ENCODE data around the gene CD101.
A peak's percentile ranks its signal among the peaks of the same experiment; 100 is the strongest.

The CD101 gene

GRCh38 chr1:116993286-116993685 lies 8.3 kb upstream of the CD101 start:
- WGBS = 98% methylated on average over 4 of the region's 7 CpGs
- no peak overlapping the region for H3K9ac ChIP-seq (ENCODE audit: low read length)
- no peak overlapping the region for H3K23ac ChIP-seq (ENCODE audit: low read length in 2 of 2)
- H3K4ac ChIP-seq (ENCODE audit: low read depth in 1 of 2, low read length in 2 of 2) = no peak overlapping the region
- H3K18ac ChIP-seq (ENCODE audit: low read depth in 1 of 2, low read length in 2 of 2) = no peak overlapping the region
- no peak overlapping the region for H2BK12ac ChIP-seq (ENCODE audit: low read length in 2 of 2)
- no peaks in the 10 kb centered on the region for H3K27me3 ChIP-seq (ENCODE audit: control insufficient read depth in 1 of 2, insufficient read depth in 1 of 2, low read length in 2 of 2)
- no peaks in the 10 kb centered on the region for H3K36me3 ChIP-seq (ENCODE audit: control insufficient read depth in 1 of 2, insufficient read depth in 2 of 2, low read depth in 1 of 2, low read length in 2 of 2)
- no peak overlapping the region for H2BK15ac ChIP-seq (ENCODE audit: low read depth, poor library complexity, severe bottlenecking)
- peaks cover 4% of the 10 kb centered on the region for H3K79me1 ChIP-seq (replicated peaks; ENCODE audit: low read length, poor library complexity, severe bottlenecking)
- no peaks in the 10 kb centered on the region for H3K9me3 ChIP-seq (ENCODE audit: control insufficient read depth, low read length)
- H4K91ac ChIP-seq (ENCODE audit: low read length) = no peak overlapping the region
- no peak for DNase-seq
- no peak overlapping the region for H2BK5ac ChIP-seq (ENCODE audit: low read depth, low read length, poor library complexity, severe bottlenecking)
- no peak overlapping the region for H3K4me3 ChIP-seq (ENCODE audit: insufficient read depth in 1 of 2, low read depth in 1 of 2, low read length in 2 of 2)
- H3K4me2 ChIP-seq (ENCODE audit: low read length, poor library complexity, severe bottlenecking) = no peak overlapping the region
- H2AFZ ChIP-seq (ENCODE audit: low read depth, low read length) = no peak overlapping the region
- H2AK5ac ChIP-seq (ENCODE audit: low read length, severe bottlenecking) = no peak overlapping the region
- H3K14ac ChIP-seq (ENCODE audit: low read length in 2 of 2) = no peak overlapping the region
- H3K27ac ChIP-seq (ENCODE audit: low read length, poor library complexity, severe bottlenecking) = no peak overlapping the region
- no peak overlapping the region for H4K8ac ChIP-seq (ENCODE audit: low read length)
- H2BK120ac ChIP-seq (ENCODE audit: low read depth, low read length) = no peak overlapping the region
- peaks cover 17% of the 10 kb centered on the region for H3K4me1 ChIP-seq (ENCODE audit: control insufficient read depth, insufficient read depth, low read depth, low read length)

- no peak overlapping the region for H3K4me2 ChIP-seq (ENCODE audit: low read length, poor library complexity, severe bottlenecking)
- H3K9ac ChIP-seq (ENCODE audit: low read length) = no peak overlapping the region
- no peak overlapping the region for H3K4me3 ChIP-seq (ENCODE audit: insufficient read depth in 1 of 2, low read depth in 1 of 2, low read length in 2 of 2)
- H3K27me3 ChIP-seq (ENCODE audit: control insufficient read depth in 1 of 2, insufficient read depth in 1 of 2, low read length in 2 of 2) = no peaks in the 10 kb centered on the region
- H3K27ac ChIP-seq (ENCODE audit: low read length, poor library complexity, severe bottlenecking) = no peak overlapping the region
- H3K4ac ChIP-seq (ENCODE audit: low read depth in 1 of 2, low read length in 2 of 2) = no peak overlapping the region
- WGBS = 80% methylated on average over 1 of the region's 2 CpGs
- H3K14ac ChIP-seq (ENCODE audit: low read length in 2 of 2) = no peak overlapping the region
- DNase-seq = no peak
- no peak overlapping the region for H3K18ac ChIP-seq (ENCODE audit: low read depth in 1 of 2, low read length in 2 of 2)
- no peak overlapping the region for H4K8ac ChIP-seq (ENCODE audit: low read length)
- no peak overlapping the region for H2BK5ac ChIP-seq (ENCODE audit: low read depth, low read length, poor library complexity, severe bottlenecking)
- no peak overlapping the region for H2BK15ac ChIP-seq (ENCODE audit: low read depth, poor library complexity, severe bottlenecking)
- peaks cover 4% of the 10 kb centered on the region for H3K79me1 ChIP-seq (replicated peaks; ENCODE audit: low read length, poor library complexity, severe bottlenecking)
- no peak overlapping the region for H2BK12ac ChIP-seq (ENCODE audit: low read length in 2 of 2)
- no peak overlapping the region for H4K91ac ChIP-seq (ENCODE audit: low read length)
- H3K23ac ChIP-seq (ENCODE audit: low read length in 2 of 2) = no peak overlapping the region
- H3K36me3 ChIP-seq (ENCODE audit: control insufficient read depth in 1 of 2, insufficient read depth in 2 of 2, low read depth in 1 of 2, low read length in 2 of 2) = no peaks in the 10 kb centered on the region
- H2AK5ac ChIP-seq (ENCODE audit: low read length, severe bottlenecking) = no peak overlapping the region
- H2BK120ac ChIP-seq (ENCODE audit: low read depth, low read length) = no peak overlapping the region
- no peak overlapping the region for H2AFZ ChIP-seq (ENCODE audit: low read depth, low read length)
- H3K4me1 ChIP-seq (ENCODE audit: control insufficient read depth, insufficient read depth, low read depth, low read length) = peaks cover 10% of the 10 kb centered on the region
- H3K9me3 ChIP-seq (ENCODE audit: control insufficient read depth, low read length) = no peaks in the 10 kb centered on the region
Observed at GRCh38 chr1:116994411-116994810, 7.1 kb upstream of the CD101 start.

- Histone ChIP-seq H2BK12ac (ENCODE audit: low read length in 2 of 2) (no peak overlapping the region), H4K8ac (ENCODE audit: low read length) (no peak overlapping the region), H3K27me3 (ENCODE audit: control insufficient read depth in 1 of 2, insufficient read depth in 1 of 2, low read length in 2 of 2) (no peaks in the 10 kb centered on the region), H3K9me3 (ENCODE audit: control insufficient read depth, low read length) (no peaks in the 10 kb centered on the region), H2BK5ac (ENCODE audit: low read depth, low read length, poor library complexity, severe bottlenecking) (no peak overlapping the region), H4K91ac (ENCODE audit: low read length) (no peak overlapping the region), H3K9ac (ENCODE audit: low read length) (no peak overlapping the region), H2BK15ac (ENCODE audit: low read depth, poor library complexity, severe bottlenecking) (no peak overlapping the region), H3K18ac (ENCODE audit: low read depth in 1 of 2, low read length in 2 of 2) (no peak overlapping the region), H2AK5ac (ENCODE audit: low read length, severe bottlenecking) (no peak overlapping the region), H3K4ac (ENCODE audit: low read depth in 1 of 2, low read length in 2 of 2) (no peak overlapping the region), H3K79me1 (replicated peaks; ENCODE audit: low read length, poor library complexity, severe bottlenecking) (peaks cover 2% of the 10 kb centered on the region), H3K4me1 (ENCODE audit: control insufficient read depth, insufficient read depth, low read depth, low read length) (peaks cover 4% of the 10 kb centered on the region), H3K27ac (ENCODE audit: low read length, poor library complexity, severe bottlenecking) (peak overlapping the region; percentile 95), H3K36me3 (ENCODE audit: control insufficient read depth in 1 of 2, insufficient read depth in 2 of 2, low read depth in 1 of 2, low read length in 2 of 2) (no peaks in the 10 kb centered on the region), H3K4me3 (ENCODE audit: insufficient read depth in 1 of 2, low read depth in 1 of 2, low read length in 2 of 2) (no peak overlapping the region), H3K14ac (ENCODE audit: low read length in 2 of 2) (no peak overlapping the region), H3K23ac (ENCODE audit: low read length in 2 of 2) (no peak overlapping the region), H2AFZ (ENCODE audit: low read depth, low read length) (no peak overlapping the region), H2BK120ac (ENCODE audit: low read depth, low read length) (no peak overlapping the region), H3K4me2 (ENCODE audit: low read length, poor library complexity, severe bottlenecking) (no peak overlapping the region)
- 95% methylated on average over 1 of the region's 1 CpG for WGBS
- no peak for DNase-seq
Observed at GRCh38 chr1:116997066-116997465, 4.5 kb upstream of the CD101 start.

GRCh38 chr1:116997636-116998035 lies 3.9 kb upstream of the CD101 start:
- Histone ChIP-seq H2BK12ac (ENCODE audit: low read length in 2 of 2) (no peak overlapping the region), H3K14ac (ENCODE audit: low read length in 2 of 2) (no peak overlapping the region), H3K23ac (ENCODE audit: low read length in 2 of 2) (no peak overlapping the region), H2AK5ac (ENCODE audit: low read length, severe bottlenecking) (peak overlapping the region; percentile 98), H3K36me3 (ENCODE audit: control insufficient read depth in 1 of 2, insufficient read depth in 2 of 2, low read depth in 1 of 2, low read length in 2 of 2) (no peaks in the 10 kb centered on the region), H3K4me2 (ENCODE audit: low read length, poor library complexity, severe bottlenecking) (no peak overlapping the region), H3K18ac (ENCODE audit: low read depth in 1 of 2, low read length in 2 of 2) (no peak overlapping the region), H2BK5ac (ENCODE audit: low read depth, low read length, poor library complexity, severe bottlenecking) (peak overlapping the region; percentile 75), H3K9me3 (ENCODE audit: control insufficient read depth, low read length) (no peaks in the 10 kb centered on the region), H2BK120ac (ENCODE audit: low read depth, low read length) (no peak overlapping the region), H3K27ac (ENCODE audit: low read length, poor library complexity, severe bottlenecking) (peak overlapping the region; percentile 95), H4K8ac (ENCODE audit: low read length) (no peak overlapping the region), H3K79me1 (replicated peaks; ENCODE audit: low read length, poor library complexity, severe bottlenecking) (no peaks in the 10 kb centered on the region), H3K4me3 (ENCODE audit: insufficient read depth in 1 of 2, low read depth in 1 of 2, low read length in 2 of 2) (no peak overlapping the region), H3K4me1 (ENCODE audit: control insufficient read depth, insufficient read depth, low read depth, low read length) (peaks cover 4% of the 10 kb centered on the region), H2AFZ (ENCODE audit: low read depth, low read length) (no peak overlapping the region), H3K4ac (ENCODE audit: low read depth in 1 of 2, low read length in 2 of 2) (no peak overlapping the region), H4K91ac (ENCODE audit: low read length) (no peak overlapping the region), H3K27me3 (ENCODE audit: control insufficient read depth in 1 of 2, insufficient read depth in 1 of 2, low read length in 2 of 2) (no peaks in the 10 kb centered on the region), H2BK15ac (ENCODE audit: low read depth, poor library complexity, severe bottlenecking) (no peak overlapping the region), H3K9ac (ENCODE audit: low read length) (no peak overlapping the region)
- DNase-seq = no peak

Measured in mesenchymal stem cell (in vitro differentiated cells and primary cell).